Tibial nerve (tissue), 3 donors: ENCODE results near the gene RAB35.

ENCODE experiments used
- POLR2A ChIP-seq, 2 donors: fragments of 450-650 bp; IDR thresholded peaks; one replicate each; pipeline ENCODE4 v1.6.1; 2017; ENCODE audit warnings: antibody characterized with exemption in 2 of 2, mild to moderate bottlenecking in 2 of 2, moderate library complexity in 2 of 2
- TF ChIP-seq, protein P1 (sequence below), 5 experiments: fragments of 200-600 bp in 3 of 5; fragments of 450-650 bp in 2 of 5; sonication (generic) in 3 of 5; IDR thresholded peaks; one replicate each; pipeline ENCODE4 v1.5.1; 2016 to 2019; ENCODE audit warnings: antibody characterized with exemption in 5 of 5, mild to moderate bottlenecking in 3 of 5, moderate library complexity in 2 of 5

DNA sequence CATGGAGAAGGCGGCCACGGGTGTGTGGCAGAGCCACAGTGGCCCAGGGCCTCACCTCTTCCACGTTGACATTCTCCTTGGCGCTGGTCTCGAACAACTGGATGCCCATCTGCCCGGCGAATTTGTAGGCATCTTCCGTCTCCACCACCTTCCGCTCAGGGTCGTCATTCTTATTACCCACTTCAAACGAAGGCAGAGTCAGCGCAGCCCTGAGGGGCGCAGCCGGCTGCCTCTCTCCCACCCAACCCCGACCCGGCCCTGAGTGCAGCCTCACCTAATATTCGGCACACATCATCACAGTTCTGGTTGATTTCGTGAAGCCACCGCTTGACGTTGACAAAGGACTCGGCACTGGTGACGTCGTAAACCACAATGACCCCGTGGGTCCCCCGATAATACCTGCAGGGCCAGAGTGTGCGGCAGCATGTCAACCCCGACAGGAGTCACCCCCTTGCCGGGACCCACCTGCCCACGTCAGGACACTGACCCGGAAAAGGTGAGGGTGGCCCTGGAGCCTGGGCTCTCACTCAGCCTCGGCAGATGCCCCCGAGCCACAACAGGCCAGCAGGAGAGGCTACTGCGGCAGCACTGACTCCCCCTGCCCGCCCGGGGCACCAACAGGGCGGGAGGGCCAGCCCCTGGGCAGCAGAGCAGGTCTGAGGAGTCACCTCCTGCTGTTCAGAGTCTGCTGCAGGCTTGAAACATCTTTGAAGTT, 17.6 kb downstream of the RAB35 start:
- TF ChIP-seq, protein P1, sequence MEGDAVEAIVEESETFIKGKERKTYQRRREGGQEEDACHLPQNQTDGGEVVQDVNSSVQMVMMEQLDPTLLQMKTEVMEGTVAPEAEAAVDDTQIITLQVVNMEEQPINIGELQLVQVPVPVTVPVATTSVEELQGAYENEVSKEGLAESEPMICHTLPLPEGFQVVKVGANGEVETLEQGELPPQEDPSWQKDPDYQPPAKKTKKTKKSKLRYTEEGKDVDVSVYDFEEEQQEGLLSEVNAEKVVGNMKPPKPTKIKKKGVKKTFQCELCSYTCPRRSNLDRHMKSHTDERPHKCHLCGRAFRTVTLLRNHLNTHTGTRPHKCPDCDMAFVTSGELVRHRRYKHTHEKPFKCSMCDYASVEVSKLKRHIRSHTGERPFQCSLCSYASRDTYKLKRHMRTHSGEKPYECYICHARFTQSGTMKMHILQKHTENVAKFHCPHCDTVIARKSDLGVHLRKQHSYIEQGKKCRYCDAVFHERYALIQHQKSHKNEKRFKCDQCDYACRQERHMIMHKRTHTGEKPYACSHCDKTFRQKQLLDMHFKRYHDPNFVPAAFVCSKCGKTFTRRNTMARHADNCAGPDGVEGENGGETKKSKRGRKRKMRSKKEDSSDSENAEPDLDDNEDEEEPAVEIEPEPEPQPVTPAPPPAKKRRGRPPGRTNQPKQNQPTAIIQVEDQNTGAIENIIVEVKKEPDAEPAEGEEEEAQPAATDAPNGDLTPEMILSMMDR (IDR thresholded peaks at IDR 0.05) = no peak
- no peak for TF ChIP-seq POLR2A (IDR thresholded peaks at IDR 0.05)
